GM21528 (cell line): ENCODE results near the gene COA4.
"Not testable (repeated sequence)": the region's sequence is repeated elsewhere in the genome, so short reads cannot be mapped to it uniquely, and the experiment has no call there.

ENCODE experiments used
- ATAC-seq: cut with Tn5 transposase; IDR thresholded peaks from one replicate; pipeline ENCODE4 v1.9.1; 2021; ENCODE audit warnings: mild to moderate bottlenecking, moderate library complexity; ENCODE audit not compliant: unreplicated experiment, low FRiP score

COA4 gene

GRCh38 chr11:73876424-73877310 is at the start of gene COA4, which contains the start of gene PAAF1:
Gene COA4, minus strand, starts transcription at chr11:73876846. Its CDS starts 3,468 bp downstream, at chr11:73873378.
Gene PAAF1, plus strand, starts transcription at chr11:73876999. Its CDS starts 23 bp downstream, at chr11:73877022.
- ATAC-seq = peak; percentile 97

GRCh38 chr11:73921180-73921579 is 44.5 kb upstream of the COA4 start:
- ATAC-seq = no peak

GRCh38 chr11:73916435-73916834 is 39.8 kb upstream of the COA4 start:
- no peak for ATAC-seq

GRCh38 chr11:73914284-73914683 is 37.6 kb upstream of the COA4 start:
- ATAC-seq = no peak

GRCh38 chr11:73913472-73913871 is 36.8 kb upstream of the COA4 start:
- ATAC-seq = no peak

- ATAC-seq = no peak
These were observed 35.4 kb upstream of the COA4 start for GRCh38 chr11:73912026-73912425.

- ATAC-seq = no peak
These were observed 30.5 kb upstream of the COA4 start for GRCh38 chr11:73907191-73907590.

- no peak for ATAC-seq
These were observed 25.7 kb upstream of the COA4 start for GRCh38 chr11:73902303-73902702.

GRCh38 chr11:73894725-73895335 is 18.2 kb upstream of the COA4 start:
- no peak for ATAC-seq

- no peak for ATAC-seq
These were observed 16.4 kb upstream of the COA4 start for GRCh38 chr11:73893041-73893440.

GRCh38 chr11:73889536-73889935 is 12.9 kb upstream of the COA4 start:
- ATAC-seq = no peak

GRCh38 chr11:73889019-73889418 is 12.4 kb upstream of the COA4 start:
- no peak for ATAC-seq

GRCh38 chr11:73888244-73888643 is 11.6 kb upstream of the COA4 start:
- no peak for ATAC-seq

- no peak for ATAC-seq
These were observed 7.2 kb upstream of the COA4 start for GRCh38 chr11:73883856-73884255.

- not testable (repeated sequence) for ATAC-seq
These were observed 3.8 kb upstream of the COA4 start for GRCh38 chr11:73880449-73880848.

GRCh38 chr11:73878771-73879170 is 2.1 kb upstream of the COA4 start:
- no peak for ATAC-seq

- ATAC-seq = no peak
These were observed 806 bp downstream of the COA4 start for GRCh38 chr11:73875840-73876239.

GRCh38 chr11:73875380-73875779 is 1.3 kb downstream of the COA4 start:
- ATAC-seq = no peak

- ATAC-seq = no peak
These were observed 3.8 kb downstream of the COA4 start for GRCh38 chr11:73872749-73873357.

GRCh38 chr11:73870261-73870660 is 6.4 kb downstream of the COA4 start:
- no peak for ATAC-seq

- no peak for ATAC-seq
These were observed 7.2 kb downstream of the COA4 start for GRCh38 chr11:73869332-73869949.
